GM20431 (cell line): ENCODE data around the gene CDH24.
"Not testable (repeated sequence)": the region's sequence is repeated elsewhere in the genome, so short reads cannot be mapped to it uniquely, and the experiment has no call there.

ENCODE experiments used
- in situ Hi-C: fragments of 300-500 bp; cut with MseI, MboI; formaldehyde crosslinking; loops from one replicate; pipeline ENCODE4 v1.15.0; 2020; ENCODE audit warnings: low sequenced_read_pairs; ENCODE audit not compliant: unreplicated experiment

CDH24 gene

DNA sequence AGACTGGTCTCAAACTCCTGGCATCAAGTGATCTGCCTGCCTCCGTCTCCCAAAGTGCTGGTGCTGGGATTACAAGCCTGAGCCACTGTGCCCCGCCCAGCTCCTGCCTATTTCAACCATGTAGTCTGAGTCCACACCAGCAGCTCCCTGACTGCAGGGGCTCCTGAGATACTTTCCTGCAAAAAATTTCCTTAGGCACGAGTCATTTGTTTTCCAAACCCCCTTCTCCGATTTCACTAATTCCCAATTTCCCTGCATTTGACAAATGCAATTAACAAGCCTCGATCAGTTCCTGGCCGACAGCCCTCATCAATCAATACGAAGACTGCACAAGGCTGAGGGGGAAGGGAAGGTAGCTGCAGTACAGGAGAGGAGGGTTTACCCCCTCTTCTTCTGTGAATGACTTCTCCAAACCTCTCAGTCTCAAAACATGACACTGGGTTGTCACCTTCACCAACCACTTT lies 32.7 kb downstream of the CDH24 start:
- in situ Hi-C loops: no loop called here

DNA sequence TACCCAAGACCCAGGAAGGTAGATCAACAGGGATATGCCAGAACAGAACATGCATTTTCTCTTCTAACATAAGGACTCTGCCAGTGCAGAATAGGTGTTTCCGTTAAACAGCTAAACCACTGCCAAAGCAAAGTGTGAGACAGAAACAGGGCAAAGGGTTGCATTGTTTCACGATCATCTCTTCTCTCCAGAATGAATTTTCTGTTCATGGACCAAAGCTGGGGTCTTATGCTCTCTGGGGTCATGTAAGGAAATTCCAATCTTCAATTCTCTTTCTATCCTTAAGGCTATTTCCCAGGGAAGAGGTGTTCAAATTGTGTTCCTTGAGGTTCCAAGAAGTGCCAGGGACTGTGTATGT lies 33.5 kb downstream of the CDH24 start:
- in situ Hi-C loops: no loop called here

DNA sequence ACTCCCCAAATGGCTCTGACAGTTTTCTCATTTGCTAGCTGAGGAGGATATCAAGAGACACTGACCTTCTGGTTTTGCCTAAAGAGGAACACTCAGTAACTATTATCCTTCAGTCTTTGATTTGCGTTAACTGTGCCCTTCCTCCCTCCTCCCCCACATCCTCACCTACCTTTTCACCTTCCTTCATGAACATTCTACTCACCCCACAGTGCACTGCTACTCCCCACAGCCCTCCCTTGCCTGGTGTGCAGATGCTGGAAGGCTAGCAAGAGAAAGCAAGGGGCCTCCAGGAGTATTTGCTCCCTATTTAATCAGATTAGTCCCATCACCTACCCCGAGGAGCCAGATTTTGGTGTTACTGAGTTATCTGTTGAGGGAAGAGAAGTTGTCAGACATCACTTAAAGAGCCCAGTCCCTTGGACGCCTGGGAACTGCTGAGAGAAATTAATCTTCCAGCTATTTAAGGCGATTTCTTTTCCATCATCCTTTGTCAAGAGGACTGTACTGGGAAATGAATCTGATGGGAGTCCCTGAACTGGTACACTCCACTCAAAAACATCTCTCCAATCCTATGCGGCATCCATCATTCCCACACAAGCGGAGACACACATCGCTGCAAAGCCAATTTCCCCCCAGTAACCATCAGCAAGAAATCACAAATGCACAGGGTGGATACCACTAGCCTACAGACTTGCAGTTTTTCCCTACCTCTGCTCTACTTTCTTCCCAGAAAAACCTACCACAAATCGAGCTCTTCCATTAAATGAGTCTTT lies 34.1 kb downstream of the CDH24 start:
- in situ Hi-C loops: no loop called here

DNA sequence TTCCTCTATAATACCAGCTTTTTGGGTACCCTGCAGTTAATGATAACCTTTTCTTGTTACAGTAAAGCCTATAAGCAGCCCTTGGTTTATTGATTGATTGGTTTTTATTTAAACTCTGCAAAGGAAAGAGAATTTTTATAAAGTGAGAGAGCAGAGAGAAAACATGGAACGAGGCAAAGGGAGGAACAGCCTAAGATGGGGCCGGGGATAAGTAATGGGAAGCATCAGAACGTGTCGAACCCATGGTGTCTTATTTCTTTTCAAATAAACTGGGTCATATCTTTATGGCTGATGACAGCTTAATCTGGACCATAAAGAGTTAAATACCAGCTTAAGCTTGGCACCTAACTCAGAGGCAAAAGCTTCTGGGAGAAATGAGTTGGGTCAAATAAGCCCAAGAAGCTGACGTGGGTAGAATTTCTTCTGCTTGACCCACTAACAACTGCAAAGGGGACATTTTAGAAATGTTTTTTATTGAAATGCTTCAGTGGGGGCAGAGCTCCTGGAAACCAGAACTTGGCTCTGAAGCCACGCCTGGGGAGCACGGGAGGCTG lies 35.4 kb downstream of the CDH24 start:
- in situ Hi-C loops: no loop called here

DNA sequence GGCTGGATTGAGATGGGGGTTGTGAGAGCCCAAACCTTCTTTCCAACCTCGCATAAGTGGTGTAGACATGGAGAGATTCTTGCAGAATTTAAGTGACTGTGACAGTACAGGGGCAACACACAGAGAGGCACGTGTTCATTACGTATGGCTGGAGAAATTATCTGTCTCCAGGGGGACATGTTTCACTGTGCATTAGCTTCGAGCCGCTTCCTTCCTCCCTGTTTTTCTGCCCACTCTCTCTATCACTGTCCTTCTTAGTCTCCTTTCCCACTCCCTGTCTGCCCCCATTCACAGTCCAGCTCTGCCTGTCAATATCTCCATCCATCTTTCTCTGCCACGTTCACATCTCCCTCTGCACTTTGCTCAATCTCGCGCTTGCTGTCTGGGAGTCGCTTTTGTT lies 35.9 kb downstream of the CDH24 start:
- in situ Hi-C loops: no loop called here

DNA sequence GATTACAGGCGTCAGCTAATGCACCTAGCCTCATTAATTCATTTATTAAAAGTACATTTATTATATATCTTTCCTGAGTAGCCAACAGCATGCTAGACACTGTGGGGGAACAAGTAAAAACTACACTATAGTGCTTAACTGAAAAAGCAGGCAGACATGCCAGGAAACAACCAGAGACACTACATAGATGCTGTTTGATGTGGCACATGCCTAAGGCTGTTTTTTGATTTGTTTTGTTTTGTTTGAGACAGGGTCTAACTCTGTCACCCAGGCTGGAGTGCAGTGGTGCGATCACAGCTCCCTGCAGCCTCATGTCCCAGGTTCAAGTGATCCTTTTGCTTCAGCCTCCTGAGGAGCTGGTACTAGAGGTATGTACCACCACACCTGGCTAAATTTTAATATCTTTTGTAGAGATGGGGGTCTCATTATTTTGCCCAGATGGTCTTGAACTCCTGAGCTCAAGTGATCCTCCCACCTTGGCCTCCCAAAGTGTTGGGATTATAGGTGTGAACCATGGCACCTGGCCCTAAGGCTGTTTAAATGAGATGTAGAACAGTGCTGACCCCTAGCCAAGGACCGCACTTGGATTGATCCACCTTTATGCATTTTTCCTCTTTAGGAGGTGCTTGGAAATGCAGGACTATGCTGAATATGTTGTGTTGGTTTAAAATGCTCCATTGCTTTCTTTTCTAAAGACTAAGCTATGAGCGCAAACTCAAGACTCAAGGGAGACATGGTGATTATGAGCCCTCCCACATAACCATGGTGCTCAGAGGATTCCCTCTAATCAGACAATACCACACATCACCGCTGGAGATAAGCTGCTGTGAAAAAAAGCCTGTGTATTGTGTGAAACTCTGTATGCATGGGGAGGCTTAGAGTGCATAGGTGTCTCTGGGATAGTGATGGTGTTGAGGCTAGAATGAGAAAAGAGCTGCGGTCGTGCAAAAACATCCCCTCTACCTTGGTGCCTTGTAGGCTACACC lies 36.9 kb downstream of the CDH24 start:
- in situ Hi-C loops: no loop called here

DNA sequence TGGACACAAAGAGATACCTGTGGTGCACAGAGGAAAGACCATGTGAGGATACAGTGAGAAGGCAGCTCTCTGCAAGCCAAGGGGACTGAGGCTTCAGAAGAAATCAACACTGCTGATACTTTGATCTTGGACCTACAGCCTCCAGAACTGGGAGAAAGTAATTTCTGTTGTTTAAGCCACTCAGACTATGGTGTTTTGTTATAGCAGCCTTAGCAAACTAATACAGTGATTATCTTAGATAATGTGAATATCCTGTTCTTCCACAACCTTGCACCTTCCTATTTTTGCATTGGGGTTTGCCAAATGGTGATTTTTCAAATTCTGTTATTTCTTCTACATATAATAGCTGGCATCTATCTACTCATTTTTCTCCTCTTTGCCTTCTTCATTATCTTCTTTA lies 39.2 kb downstream of the CDH24 start:
- in situ Hi-C loops: no loop called here

DNA sequence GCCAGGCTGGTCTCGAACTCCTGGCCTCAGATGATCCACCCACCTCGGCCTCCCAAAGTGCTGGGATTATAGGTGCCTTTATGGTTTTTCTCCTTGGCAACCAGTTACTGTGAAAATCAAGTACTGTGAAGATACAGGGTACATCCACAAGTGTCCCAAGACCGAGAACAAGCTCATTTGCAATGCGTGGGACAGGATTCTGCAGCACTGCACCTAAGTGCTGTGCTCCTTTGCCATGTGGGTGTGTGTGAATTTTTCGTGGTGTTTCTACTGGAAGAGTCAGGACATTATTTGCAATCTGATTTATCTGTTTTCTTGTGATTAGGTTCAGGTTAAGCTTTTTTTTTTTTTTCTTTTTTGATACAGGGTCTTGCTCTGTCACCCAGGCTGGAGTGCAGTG lies 40.2 kb downstream of the CDH24 start:
- in situ Hi-C loops: no loop called here

DNA sequence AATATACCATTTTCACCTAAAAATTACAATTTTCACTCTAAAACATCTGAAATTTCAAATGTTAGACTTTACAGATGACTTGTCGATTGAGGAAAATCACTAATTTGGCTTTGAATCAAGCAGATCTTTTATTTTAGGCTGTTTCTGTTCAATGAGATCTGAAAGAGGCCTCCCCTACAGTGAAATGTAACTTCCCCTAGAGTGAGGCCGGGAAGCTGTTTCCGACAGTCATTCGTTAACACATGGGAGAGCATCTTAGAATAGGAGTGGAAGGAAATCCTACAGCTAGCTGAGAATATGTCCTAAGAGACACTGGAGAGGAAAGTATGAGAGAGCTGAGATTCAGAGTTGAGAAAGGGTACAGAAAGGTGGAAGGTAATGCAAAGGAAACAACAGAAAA lies 41.7 kb downstream of the CDH24 start:
- in situ Hi-C loops: no loop called here

DNA sequence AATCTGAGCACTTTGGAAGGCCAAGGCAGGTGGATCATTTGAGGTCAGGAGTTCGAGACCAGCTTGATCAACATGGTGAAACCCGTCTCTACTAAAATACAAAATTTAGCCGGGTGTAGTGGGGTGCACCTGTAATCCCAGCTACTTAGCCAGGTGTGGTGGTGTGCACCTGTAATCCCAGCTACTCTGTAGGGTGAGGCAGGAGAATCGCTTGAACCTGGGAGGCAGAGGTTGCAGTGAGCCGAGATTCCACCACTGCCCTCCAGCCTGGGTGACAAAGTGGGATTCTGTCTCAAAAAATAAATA lies 43.6 kb downstream of the CDH24 start:
- in situ Hi-C loops: not testable (repeated sequence)

DNA sequence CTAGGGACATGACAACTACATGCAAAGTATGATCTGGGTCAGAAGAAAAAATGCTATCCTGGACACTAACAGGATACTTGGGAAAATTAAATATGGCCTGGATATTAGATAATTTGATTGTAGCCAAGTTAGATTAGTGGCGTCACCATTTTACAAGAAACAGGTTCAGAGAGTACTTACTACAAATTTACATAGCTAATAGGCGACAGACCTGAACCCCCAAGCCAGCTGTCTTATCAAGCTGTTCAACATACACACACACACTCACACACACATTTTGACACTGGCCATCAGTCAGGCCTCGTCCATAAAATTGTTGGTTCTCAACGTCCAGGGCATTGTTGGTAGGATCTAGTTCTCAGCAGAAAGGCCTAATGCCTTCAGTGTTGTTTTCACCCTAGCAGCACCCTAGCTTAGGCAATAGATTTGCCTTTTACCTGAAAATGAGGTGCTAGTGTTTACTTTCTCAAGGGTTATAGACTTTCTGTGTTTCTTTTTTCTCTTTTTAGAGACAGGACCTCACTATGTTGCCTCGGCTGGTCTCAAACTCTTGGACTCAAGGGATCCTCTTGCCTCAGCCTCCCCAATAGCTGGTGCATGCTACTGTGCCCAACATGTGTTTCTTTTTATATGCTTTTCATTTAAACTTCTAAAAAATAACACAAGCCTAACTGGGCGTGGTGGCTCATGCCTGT lies 44.1 kb downstream of the CDH24 start:
- in situ Hi-C loops: no loop called here

DNA sequence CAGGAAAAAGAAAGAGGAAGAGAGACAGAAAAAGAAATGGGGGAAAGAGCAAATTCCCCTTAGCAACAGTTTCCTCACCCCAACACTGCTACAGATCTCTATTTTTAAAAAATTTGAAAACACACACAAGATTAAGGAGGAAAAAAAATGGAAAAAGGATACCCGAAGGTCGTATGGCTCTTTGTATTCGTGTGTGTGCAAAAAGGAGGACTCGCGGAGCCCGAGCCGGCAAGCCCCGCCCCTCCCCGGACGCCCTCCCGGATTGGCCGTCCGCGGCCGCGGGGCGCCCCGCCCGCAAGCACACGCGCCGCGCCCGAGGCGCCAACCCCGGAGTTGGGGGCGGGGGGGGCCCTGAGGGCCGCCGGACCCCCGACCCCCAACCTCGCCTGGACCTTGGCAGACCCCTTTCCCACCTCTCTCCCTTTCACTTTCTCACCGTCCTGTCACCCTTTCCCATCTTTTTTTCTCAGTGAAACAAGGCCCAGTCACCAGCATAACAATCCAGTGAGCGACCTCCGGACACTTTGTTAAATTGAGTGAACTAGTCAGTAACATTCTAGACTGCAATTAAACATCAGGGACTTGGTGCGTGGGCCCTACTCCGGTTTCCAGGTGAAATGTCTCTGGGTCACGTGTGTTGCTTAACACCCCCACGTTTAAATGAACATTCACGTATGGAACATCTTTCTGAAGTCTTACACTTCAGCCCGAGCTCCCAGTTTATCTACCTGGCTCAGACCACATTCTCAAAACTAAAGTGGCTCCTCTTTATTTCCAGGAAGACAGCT lies 47.2 kb downstream of the CDH24 start, which contains the start of gene C14orf93:
Gene C14orf93 (minus strand): TSS at position 205 of the 788 bp plus-strand sequence. CDS start 11,120 bp downstream, outside the sequence.
- in situ Hi-C loops: no loop called here

DNA sequence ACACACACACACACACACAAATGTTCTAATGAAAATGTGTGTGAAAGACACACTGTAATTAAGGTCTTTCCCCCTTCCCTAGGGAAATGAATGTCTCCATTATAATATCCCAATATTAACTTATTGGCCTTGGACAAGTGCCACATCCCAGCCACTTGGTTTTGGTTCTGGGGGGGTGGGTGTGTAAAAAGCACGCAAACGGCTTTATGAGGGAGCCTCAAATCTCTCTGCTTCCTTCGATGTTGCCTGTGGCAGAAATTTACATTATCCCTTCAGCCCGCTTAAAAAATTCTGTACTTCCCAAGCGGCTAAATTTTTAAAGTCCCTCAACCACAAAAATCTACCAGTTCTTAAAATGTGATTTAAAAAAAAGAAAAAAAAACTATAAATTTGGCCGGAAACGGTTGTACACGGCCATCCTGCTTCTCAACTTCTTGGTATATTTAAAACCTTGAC lies 47.8 kb downstream of the CDH24 start:
- in situ Hi-C loops: no loop called here

DNA sequence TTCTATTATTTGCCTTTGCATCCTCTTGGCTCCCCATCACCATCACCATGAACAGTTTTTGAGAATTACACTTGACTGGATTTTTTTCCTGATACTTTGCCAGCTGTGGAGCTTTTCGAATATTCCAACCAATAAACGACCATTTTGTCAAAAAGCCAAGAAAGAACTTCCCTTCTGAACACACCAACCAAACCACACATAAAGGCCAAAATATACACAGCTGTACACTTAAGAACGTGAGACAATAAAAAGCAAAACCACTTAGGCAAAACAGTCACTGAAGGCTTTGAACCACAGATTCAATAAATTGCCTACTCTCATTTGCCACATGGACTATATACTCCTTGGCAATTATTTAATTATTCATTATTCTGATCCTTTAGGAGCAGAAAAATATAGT lies 48.5 kb downstream of the CDH24 start:
- in situ Hi-C loops: no loop called here

DNA sequence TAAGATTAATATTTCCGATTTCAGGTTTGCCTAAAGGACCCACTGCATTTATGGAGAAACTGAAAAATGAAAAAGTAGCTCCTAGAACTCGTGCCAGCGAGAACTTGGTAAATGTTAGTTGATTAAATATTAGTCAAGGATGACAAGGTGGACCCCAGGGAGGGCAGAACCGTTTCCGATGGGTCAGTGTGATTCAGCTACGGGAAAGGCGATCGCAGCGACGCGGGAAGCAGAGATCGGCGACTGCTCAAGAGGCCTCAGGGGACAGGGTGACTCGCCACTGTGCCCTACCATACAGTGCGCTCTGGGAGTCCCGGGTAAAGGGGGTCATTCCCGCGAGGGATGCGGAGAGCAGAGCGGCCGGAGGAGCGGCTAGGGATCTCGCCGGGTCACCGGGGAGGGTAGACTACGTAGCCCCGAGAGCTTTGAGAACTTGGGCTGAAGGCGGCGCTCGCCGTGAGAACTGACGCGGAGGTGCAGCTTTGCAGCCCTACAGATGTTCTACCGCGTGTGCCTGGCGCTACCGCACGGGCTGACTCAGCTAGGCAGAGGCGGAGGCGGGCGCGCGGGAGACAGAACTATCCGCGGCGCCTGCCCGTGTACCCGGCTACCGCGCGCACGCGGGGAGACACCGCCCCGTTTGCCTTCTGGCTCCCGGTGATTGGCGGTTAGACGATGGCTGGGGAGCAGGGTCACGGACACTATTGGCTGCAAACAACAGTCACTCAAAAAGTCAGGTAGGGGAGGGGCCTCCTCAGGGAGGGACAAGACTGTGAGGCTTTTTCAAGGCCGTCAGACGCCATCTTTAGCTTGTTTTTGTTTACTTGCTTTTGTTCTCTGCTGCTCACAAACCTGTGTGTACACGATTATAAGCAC lies 50.5 kb downstream of the CDH24 start:
- in situ Hi-C loops: no loop called here

DNA sequence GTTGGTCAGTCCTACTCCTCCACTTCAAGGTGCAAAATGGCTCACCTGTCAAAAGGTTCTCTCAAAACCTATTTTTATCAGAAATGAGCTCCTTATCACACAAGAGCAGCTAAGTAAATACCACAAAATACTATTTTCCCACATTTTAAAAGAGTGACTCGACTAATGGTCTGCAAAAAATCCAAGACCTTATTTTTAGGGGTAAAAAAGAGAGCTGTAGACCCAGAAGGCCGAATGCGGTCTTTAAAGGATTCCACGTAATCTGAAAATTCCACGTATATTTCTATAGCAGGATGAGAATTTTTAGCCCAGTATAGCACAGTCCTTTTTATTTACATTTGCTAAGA lies 51.2 kb downstream of the CDH24 start:
- in situ Hi-C loops: no loop called here

DNA sequence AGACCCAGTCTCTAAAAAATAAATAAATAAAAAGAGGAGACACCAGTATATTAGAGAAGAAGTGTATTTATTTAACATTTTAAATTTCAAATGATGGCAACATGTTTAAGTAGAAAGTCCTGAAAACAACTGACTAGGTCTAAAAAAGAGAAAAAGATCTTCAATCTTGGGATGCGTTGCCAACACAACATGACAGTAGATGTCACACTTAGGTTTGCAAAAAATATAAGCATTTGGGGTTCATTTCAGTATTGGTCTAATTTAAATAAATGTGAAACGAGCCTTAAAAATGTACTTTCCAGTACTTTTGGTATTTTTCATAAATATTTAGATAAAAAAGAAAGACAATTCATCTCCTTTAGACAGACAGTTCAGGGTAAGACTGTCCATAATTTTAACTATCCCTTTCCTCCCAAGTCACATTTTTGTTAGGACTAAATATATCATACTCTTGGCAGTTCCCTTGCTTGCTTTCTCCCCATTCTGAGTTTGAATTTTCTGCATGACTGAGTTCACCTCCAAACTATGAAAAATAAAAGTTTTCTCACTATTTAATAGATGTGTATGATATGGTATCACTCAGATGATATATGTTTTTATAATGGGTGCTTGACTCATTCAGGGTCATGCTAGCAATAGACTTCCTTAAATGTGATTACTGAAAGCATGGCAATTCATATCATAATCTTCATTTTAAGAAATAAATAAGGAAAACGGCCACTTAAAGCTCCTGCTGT lies 51.7 kb downstream of the CDH24 start:
- in situ Hi-C loops: no loop called here

DNA sequence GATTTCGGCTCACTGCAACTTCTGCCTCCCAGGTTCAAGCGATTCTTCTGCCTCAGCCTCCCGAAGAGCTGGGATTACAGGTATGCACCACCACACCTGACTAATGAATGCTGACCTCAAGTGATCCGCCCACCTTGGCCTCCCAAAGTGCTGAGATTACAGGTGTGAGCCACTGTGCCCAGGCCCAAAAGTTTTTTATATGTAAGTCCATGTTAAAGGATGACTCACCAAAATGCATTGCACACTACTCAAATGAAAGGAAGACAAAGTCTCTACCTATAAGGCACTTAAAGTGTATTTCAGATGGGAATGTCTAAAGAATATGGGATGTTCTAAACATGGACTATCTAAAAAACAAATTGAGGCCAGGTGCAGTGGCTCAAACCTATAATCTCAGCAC lies 53.0 kb downstream of the CDH24 start:
- in situ Hi-C loops: not testable (repeated sequence)
